Epithelial cell of proximal tubule (primary cell): ENCODE data around the gene ST7. TPM values are rescaled to one million over a fixed set of nuclear protein-coding genes. Genes with fewer than 3 reads are reported as not detected.
A peak's percentile ranks its signal among the peaks of the same experiment; 100 is the strongest.

Experiments
- DNase-seq: peaks from one replicate; pipeline ENCODE4 v3.0.0-alpha.2; 2011; ENCODE audit warnings: low read depth
- H3K4me3 ChIP-seq: 2 replicates; pipeline ENCODE4 v1.5.1; 2011; ENCODE audit warnings: low read depth, mild to moderate bottlenecking, low read length
- total RNA-seq: library from RNA; depleted of rRNA; stranded (reverse); fragments of >200 nt; gene quantifications from 2 replicates; pipeline ENCODE4 v1.2.3, GENCODE V29; 2015
- TF ChIP-seq, protein P1 (sequence below): conservative IDR thresholded peaks from 2 replicates; pipeline ENCODE4 v1.5.1; 2012; ENCODE audit warnings: low read depth, mild to moderate bottlenecking, low read length

Gene ST7
- total RNA-seq, 1 donor from 2014 or later = 19.4 TPM

DNA sequence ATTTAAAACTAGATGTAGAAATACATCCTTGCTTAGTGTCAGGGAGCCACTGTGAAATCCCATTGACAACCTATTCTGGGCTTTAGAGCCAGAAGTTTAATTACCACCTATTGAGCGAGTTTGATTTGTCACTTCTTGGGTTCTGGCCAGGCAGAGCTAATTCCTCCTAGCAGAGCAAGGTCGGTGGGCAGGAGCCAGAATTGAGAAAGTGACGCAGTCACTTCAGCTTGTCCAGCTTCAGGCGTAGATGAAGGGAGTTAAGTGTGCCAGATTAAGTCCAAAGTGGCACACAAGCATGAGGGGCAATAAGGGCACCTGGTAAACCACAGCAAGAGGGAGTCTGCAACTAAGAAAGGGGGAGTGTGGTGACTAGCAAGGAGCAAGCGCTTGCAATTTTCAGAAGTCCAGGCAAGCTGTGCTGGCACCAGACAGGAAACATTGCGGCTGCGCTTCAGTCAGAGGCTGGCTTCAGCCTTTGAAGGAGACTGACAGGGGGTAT, 119.4 kb downstream of the ST7 start:
- peak; percentile 49 for DNase-seq
- TF ChIP-seq, protein P1, sequence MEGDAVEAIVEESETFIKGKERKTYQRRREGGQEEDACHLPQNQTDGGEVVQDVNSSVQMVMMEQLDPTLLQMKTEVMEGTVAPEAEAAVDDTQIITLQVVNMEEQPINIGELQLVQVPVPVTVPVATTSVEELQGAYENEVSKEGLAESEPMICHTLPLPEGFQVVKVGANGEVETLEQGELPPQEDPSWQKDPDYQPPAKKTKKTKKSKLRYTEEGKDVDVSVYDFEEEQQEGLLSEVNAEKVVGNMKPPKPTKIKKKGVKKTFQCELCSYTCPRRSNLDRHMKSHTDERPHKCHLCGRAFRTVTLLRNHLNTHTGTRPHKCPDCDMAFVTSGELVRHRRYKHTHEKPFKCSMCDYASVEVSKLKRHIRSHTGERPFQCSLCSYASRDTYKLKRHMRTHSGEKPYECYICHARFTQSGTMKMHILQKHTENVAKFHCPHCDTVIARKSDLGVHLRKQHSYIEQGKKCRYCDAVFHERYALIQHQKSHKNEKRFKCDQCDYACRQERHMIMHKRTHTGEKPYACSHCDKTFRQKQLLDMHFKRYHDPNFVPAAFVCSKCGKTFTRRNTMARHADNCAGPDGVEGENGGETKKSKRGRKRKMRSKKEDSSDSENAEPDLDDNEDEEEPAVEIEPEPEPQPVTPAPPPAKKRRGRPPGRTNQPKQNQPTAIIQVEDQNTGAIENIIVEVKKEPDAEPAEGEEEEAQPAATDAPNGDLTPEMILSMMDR = no peak
- H3K4me3 ChIP-seq = peak overlapping the region; percentile 28

DNA sequence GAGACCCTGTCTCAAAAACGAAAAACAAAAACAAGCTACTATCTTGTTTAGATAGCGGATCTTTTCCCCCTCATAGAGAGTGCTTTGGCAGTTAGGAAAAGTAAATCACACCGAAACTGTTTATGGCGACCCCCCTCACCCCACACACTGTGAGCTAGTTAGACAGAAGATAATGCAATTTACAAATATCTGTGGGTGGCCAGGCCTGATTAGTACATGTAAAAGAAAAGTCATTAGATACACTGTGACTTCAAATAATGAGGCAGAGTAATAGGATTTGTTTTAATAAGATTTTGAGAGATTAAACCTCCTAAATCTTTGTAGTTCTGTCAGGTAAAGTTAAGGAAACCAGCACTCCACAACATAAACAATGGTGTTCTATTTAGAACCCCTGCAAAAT, 121.1 kb downstream of the ST7 start:
- no peak overlapping the region for H3K4me3 ChIP-seq
- TF ChIP-seq, protein P1 = no peak
- no peak for DNase-seq

DNA sequence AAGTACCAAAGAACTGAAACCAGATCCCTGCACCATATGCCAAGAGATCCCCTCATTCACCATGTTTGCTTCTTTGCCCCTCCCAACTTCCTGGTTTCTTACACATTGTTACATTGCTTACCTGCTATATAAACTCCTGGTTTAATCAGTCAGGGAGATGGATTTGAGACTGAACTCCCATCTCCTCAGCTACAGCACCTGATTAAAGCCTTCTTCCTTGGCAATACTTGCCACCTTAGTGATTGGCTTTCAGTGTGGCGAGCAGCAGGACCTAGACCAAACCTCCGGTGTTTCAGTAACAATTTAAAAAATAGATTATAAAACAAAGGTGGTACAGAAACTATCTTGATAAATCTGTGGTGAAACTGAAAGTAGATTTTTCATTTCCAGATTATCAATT, 122.6 kb downstream of the ST7 start:
- DNase-seq = no peak
- TF ChIP-seq, protein P1 = no peak
- no peak overlapping the region for H3K4me3 ChIP-seq

DNA sequence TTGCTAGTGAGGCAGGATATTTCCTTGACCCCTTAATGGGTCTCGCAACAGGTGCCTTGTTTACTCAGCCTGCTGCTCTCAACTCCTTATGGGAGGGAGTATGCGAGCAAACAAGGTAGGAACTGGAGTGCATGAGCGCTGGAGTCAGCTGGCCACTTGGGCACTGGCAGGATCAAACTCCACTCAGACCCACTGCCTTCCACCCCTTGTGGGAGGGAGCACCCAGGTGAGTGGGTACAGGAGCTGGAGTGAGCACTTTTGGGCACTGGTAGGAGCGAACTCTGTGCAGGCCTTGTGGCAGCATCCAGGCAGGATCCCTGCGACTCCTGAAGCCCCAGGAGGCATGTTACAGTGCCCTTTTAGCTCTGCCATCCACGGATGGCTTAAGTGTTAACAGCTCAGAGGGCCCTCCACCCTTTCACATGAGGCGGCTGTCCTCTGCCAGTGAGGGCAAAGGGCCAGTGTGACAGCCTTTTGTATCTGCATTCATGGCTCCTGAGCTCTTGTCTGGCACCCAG, 123.2 kb downstream of the ST7 start:
- TF ChIP-seq, protein P1 = no peak
- no peak for DNase-seq

DNA sequence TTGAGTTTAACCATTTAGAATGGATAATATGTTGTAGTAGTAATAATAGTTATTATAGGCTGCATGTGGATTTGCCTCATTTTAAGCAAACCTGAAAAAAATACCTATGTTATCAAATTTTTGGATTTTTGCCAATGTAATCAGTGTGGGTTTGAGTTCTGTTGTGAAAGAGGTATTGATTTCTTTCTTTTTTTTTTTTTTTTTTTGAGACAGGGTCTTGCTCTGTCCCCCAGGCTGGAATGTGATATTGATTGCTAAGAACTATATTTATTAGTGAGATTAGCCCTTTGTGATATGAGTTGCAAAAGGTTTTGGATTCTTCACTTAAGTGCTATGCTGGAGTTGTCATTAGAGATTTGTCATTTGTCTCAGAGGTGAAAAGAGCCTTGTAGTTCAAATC, 124.4 kb downstream of the ST7 start:
- TF ChIP-seq, protein P1 = no peak
- DNase-seq = no peak
- no peak overlapping the region for H3K4me3 ChIP-seq

More for the DNA sequence above, 123.2 kb downstream of the ST7 start:
- H3K4me3 ChIP-seq = no peak overlapping the region

DNA sequence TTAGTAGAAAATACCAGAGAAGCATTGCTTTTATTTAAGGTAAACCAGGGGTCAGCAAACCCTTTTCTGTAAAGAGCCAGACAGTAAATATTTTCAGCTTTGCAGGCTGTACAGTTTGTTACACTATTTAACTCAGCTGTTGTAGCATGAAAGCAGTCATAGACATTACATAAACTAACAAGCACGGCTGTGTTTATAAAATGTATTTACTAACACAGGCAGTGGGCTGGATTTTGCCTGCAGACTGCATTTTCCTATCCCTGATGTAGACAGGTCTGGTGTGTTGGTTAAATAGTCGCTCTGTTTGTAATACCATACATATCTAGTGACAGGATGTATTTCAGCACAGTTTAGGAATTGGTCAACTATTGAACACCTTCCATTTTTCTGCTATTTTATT, 129.3 kb downstream of the ST7 start:
- H3K4me3 ChIP-seq = no peak overlapping the region
- TF ChIP-seq, protein P1 = no peak
- no peak for DNase-seq

DNA sequence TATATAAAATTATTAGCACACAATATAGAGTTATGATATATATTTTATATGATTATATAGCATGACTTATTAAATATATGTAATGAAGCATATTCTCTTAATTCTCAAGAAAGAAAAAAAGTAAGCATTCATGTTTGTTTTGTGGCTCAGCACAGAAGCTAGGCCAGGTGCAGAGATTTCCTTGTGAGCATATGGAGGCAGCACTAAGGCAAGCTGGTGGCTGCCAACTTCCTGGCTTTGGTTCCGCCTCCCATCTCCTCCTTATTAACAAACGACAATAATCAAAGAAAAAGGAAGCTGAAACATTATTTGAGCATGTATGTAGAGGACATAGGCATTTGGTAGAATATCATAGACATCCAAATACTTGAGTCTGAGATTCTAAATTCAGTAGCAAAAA, 130.3 kb downstream of the ST7 start:
- TF ChIP-seq, protein P1 = no peak
- DNase-seq = no peak
- H3K4me3 ChIP-seq = no peak overlapping the region
